HEK293 (cell line): ENCODE measurements around the gene ALDH9A1.

Source experiments
- CTCF ChIA-PET: fragments of 350-600 bp; formaldehyde crosslinking; extraction: SDS; loops from one replicate; lab custom pipeline; 2021; ENCODE audit warnings: antibody characterized with exemption; lab: Yijun Ruan, JAX
- POLR2A ChIA-PET: fragments of 300-600 bp; formaldehyde crosslinking; extraction: SDS; loops from one replicate; lab custom pipeline; 2020; ENCODE audit warnings: antibody characterized with exemption, inconsistent platforms; lab: Yijun Ruan, JAX
- H3K27ac ChIP-seq: fragments of 200-500 bp; sonication (Bioruptor generic); 2 replicates; pipeline ENCODE4 v1.5.1; 2014; ENCODE audit warnings: low read depth, low read length, control low read depth, inconsistent platforms; ENCODE audit errors: extremely low read depth
- H3K36me3 ChIP-seq, 2 experiments: fragments of 200-500 bp in 1 of 2; sonication (Bioruptor generic) in 1 of 2; 1 replicate in 1 of 2; 2 replicates in 1 of 2; pipeline ENCODE4 v1.5.1; 2014 to 2017; ENCODE audit warnings: inconsistent platforms in 2 of 2, low read length in 2 of 2; ENCODE audit not compliant: control insufficient read depth in 2 of 2, insufficient read depth in 1 of 2
- H3K4me1 ChIP-seq: fragments of 200-500 bp; sonication (Bioruptor generic); 2 replicates; pipeline ENCODE4 v1.5.1; 2014; ENCODE audit warnings: mild to moderate bottlenecking, low read length, inconsistent platforms; ENCODE audit not compliant: control insufficient read depth, insufficient read depth
- H3K4me3 ChIP-seq: 2 replicates; pipeline ENCODE4 v1.5.1; 2011; ENCODE audit warnings: low read depth, mild to moderate bottlenecking, control low read depth, low read length, moderate library complexity
- H3K9me3 ChIP-seq: fragments of 200-500 bp; sonication (Bioruptor generic); 2 replicates; pipeline ENCODE4 v1.5.1; 2014; ENCODE audit warnings: low read depth, low read length, inconsistent platforms; ENCODE audit not compliant: control insufficient read depth, insufficient read depth
- GFI1B ChIP-seq: fragments of 450-650 bp; formaldehyde crosslinking; IDR thresholded peaks from 2 replicates; pipeline ENCODE4 v1.5.1; 2016; ENCODE audit warnings: missing biosample characterization, missing genetic modification characterization
- GLI2 ChIP-seq: fragments of 450-650 bp; formaldehyde crosslinking; IDR thresholded peaks from 2 replicates; pipeline ENCODE4; 2017; ENCODE audit warnings: missing biosample characterization, missing genetic modification characterization, low read depth, borderline replicate concordance
- KLF7 ChIP-seq: fragments of 450-650 bp; formaldehyde crosslinking; IDR thresholded peaks from 2 replicates; pipeline ENCODE4 v1.5.1; 2016; ENCODE audit warnings: missing biosample characterization, missing genetic modification characterization, borderline replicate concordance
- KLF8 ChIP-seq: fragments of 450-650 bp; formaldehyde crosslinking; IDR thresholded peaks from 2 replicates; pipeline ENCODE4 v1.5.1; 2016; ENCODE audit warnings: missing biosample characterization, missing genetic modification characterization
- OSR2 ChIP-seq: fragments of 450-650 bp; formaldehyde crosslinking; IDR thresholded peaks from 2 replicates; pipeline ENCODE4 v1.5.1; 2016; ENCODE audit warnings: missing biosample characterization, missing genetic modification characterization
- PRDM10 ChIP-seq: fragments of 450-650 bp; formaldehyde crosslinking; IDR thresholded peaks from 2 replicates; pipeline ENCODE4 v1.5.1; 2016; ENCODE audit warnings: missing biosample characterization, missing genetic modification characterization
- SP2 ChIP-seq: fragments of 450-650 bp; formaldehyde crosslinking; IDR thresholded peaks from 2 replicates; pipeline ENCODE4 v1.5.1; 2016; ENCODE audit warnings: missing biosample characterization, missing genetic modification characterization
- ZBTB21 ChIP-seq: fragments of 450-650 bp; formaldehyde crosslinking; IDR thresholded peaks from 2 replicates; pipeline ENCODE4 v1.5.1; 2017; ENCODE audit warnings: missing biosample characterization, missing genetic modification characterization
- ZNF16 ChIP-seq: fragments of 450-650 bp; formaldehyde crosslinking; IDR thresholded peaks from 2 replicates; pipeline ENCODE4 v1.5.1; 2016; ENCODE audit warnings: low read depth, missing biosample characterization, missing genetic modification characterization
- ZNF169 ChIP-seq: fragments of 450-650 bp; formaldehyde crosslinking; IDR thresholded peaks from 2 replicates; pipeline ENCODE4 v1.5.1; 2016; ENCODE audit warnings: missing biosample characterization, missing genetic modification characterization
- ZNF292 ChIP-seq: fragments of 450-650 bp; formaldehyde crosslinking; IDR thresholded peaks from 2 replicates; pipeline ENCODE4 v1.5.1; 2016; ENCODE audit warnings: low read depth, missing biosample characterization, missing genetic modification characterization, borderline replicate concordance
- ZNF510 ChIP-seq: fragments of 450-650 bp; formaldehyde crosslinking; IDR thresholded peaks from 2 replicates; pipeline ENCODE4 v1.5.1; 2018; ENCODE audit warnings: mild to moderate bottlenecking, missing genetic modification characterization, missing biosample characterization; ENCODE audit not compliant: insufficient replicate concordance
- ZNF548 ChIP-seq: fragments of 450-650 bp; formaldehyde crosslinking; IDR thresholded peaks from 2 replicates; pipeline ENCODE4 v1.5.1; 2016; ENCODE audit warnings: missing biosample characterization, missing genetic modification characterization
- ZNF549 ChIP-seq: fragments of 450-650 bp; IDR thresholded peaks from 2 replicates; pipeline ENCODE4 v1.5.1; 2018; ENCODE audit warnings: missing biosample characterization, missing genetic modification characterization, mild to moderate bottlenecking, inconsistent platforms, moderate library complexity
- ZNF629 ChIP-seq: fragments of 450-650 bp; formaldehyde crosslinking; IDR thresholded peaks from 2 replicates; pipeline ENCODE4 v1.5.1; 2017; ENCODE audit warnings: missing biosample characterization, missing genetic modification characterization
- ZNF658 ChIP-seq: fragments of 450-650 bp; formaldehyde crosslinking; IDR thresholded peaks from 2 replicates; pipeline ENCODE4; 2016; ENCODE audit warnings: missing biosample characterization, missing genetic modification characterization
- ZNF670 ChIP-seq: fragments of 450-650 bp; formaldehyde crosslinking; IDR thresholded peaks from 2 replicates; pipeline ENCODE4 v1.5.1; 2016; ENCODE audit warnings: missing biosample characterization, missing genetic modification characterization, low read depth
- ZNF707 ChIP-seq: fragments of 450-650 bp; formaldehyde crosslinking; IDR thresholded peaks from 2 replicates; pipeline ENCODE4 v1.5.1; 2016; ENCODE audit warnings: missing biosample characterization, missing genetic modification characterization
- ZNF843 ChIP-seq: fragments of 450-650 bp; formaldehyde crosslinking; IDR thresholded peaks from 2 replicates; pipeline ENCODE4 v1.5.1; 2016; ENCODE audit warnings: missing biosample characterization, missing genetic modification characterization
- ZSCAN23 ChIP-seq: fragments of 450-650 bp; formaldehyde crosslinking; IDR thresholded peaks from 2 replicates; pipeline ENCODE4 v1.5.1; 2016; ENCODE audit warnings: missing biosample characterization, missing genetic modification characterization
- ZSCAN4 ChIP-seq: fragments of 450-650 bp; formaldehyde crosslinking; IDR thresholded peaks from 2 replicates; pipeline ENCODE4 v1.5.1; 2017; ENCODE audit warnings: missing biosample characterization, missing genetic modification characterization
- TF ChIP-seq, protein P1 (sequence below): fragments of 450-650 bp; formaldehyde crosslinking; IDR thresholded peaks from 2 replicates; pipeline ENCODE4 v1.5.1; 2016; ENCODE audit warnings: missing biosample characterization, missing genetic modification characterization, low read depth
- TF ChIP-seq, protein P2 (sequence below): fragments of 450-650 bp; formaldehyde crosslinking; IDR thresholded peaks from 2 replicates; pipeline ENCODE4 v1.5.1; 2017; ENCODE audit warnings: missing biosample characterization, missing genetic modification characterization

ALDH9A1 gene

DNA sequence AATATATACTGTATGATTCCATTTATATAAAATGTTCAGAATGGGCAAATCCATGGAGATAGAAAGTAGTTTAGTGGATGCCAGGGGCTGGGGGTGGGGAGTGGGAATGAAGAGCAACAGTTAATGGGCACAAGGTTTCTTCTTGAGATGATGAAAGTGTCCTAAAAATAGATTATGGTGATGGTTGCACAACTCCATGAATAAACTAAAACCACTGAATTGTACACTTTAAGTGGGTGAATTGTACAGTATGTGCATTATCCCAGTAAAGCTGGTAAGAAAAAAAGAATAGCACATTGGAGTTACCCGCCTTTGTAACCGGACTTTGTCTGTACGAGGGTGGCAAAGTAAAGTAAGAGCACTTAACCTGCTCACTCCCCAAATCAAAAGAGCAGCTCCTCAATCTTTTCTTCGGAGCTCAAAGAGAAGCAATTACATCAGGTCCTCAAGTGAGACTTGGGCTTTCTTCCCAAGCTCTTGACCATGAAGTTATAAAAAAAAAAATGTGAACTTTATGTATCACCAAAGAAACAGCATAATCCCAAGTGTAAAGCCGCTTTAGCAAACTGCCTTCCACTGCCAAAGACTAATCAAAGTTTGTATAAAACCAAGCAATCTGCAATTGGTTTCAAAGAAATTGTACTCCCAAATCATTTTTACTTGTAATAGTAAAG lies 32.1 kb downstream of the ALDH9A1 start:
- Histone ChIP-seq H3K9me3 (no peaks in the 10 kb centered on the region), H3K4me1 (no peaks in the 10 kb centered on the region), H3K27ac (no peak overlapping the region), H3K36me3 (peaks cover 19 to 93% of the 10 kb centered on the region in 2 experiments), H3K4me3 (no peak overlapping the region)
- CTCF ChIA-PET, result interaction anchor here (1.6 kb wide), 1 partner anchor 65 kb away, joined by 9 read pairs; no protein-coding TSS in a partner anchor
- TF ChIP-seq ZNF16 (tag by site-specific recombination), result no peak
- TF ChIP-seq ZNF548 (tag by site-specific recombination), result no peak
- TF ChIP-seq ZSCAN4 (tag by site-specific recombination), result no peak
- TF ChIP-seq KLF7 (tag by site-specific recombination), result no peak
- no peak for TF ChIP-seq OSR2
- TF ChIP-seq ZSCAN23 (tag by site-specific recombination), result no peak
- no peak for TF ChIP-seq ZBTB21 (tag by site-specific recombination)
- TF ChIP-seq ZNF549 (tag by site-specific recombination), result no peak
- TF ChIP-seq, protein P1, sequence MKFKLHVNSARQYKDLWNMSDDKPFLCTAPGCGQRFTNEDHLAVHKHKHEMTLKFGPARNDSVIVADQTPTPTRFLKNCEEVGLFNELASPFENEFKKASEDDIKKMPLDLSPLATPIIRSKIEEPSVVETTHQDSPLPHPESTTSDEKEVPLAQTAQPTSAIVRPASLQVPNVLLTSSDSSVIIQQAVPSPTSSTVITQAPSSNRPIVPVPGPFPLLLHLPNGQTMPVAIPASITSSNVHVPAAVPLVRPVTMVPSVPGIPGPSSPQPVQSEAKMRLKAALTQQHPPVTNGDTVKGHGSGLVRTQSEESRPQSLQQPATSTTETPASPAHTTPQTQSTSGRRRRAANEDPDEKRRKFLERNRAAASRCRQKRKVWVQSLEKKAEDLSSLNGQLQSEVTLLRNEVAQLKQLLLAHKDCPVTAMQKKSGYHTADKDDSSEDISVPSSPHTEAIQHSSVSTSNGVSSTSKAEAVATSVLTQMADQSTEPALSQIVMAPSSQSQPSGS, result no peak
- TF ChIP-seq, protein P2, sequence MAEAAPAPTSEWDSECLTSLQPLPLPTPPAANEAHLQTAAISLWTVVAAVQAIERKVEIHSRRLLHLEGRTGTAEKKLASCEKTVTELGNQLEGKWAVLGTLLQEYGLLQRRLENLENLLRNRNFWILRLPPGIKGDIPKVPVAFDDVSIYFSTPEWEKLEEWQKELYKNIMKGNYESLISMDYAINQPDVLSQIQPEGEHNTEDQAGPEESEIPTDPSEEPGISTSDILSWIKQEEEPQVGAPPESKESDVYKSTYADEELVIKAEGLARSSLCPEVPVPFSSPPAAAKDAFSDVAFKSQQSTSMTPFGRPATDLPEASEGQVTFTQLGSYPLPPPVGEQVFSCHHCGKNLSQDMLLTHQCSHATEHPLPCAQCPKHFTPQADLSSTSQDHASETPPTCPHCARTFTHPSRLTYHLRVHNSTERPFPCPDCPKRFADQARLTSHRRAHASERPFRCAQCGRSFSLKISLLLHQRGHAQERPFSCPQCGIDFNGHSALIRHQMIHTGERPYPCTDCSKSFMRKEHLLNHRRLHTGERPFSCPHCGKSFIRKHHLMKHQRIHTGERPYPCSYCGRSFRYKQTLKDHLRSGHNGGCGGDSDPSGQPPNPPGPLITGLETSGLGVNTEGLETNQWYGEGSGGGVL (tag by site-specific recombination), result no peak
- TF ChIP-seq ZNF629 (tag by site-specific recombination), result no peak
- POLR2A ChIA-PET, result interaction anchor here (0.6 kb wide), 1 partner anchor 29 kb away, joined by 11 read pairs; no protein-coding TSS in a partner anchor

- H3K9me3 ChIP-seq, result no peaks in the 10 kb centered on the region
- no peak overlapping the region for H3K27ac ChIP-seq
- H3K4me3 ChIP-seq, result no peak overlapping the region
- CTCF ChIA-PET, result interaction anchor here (0.6 kb wide), 1 partner anchor 36 kb away, joined by 3 read pairs; no protein-coding TSS in a partner anchor
- POLR2A ChIA-PET, result interaction anchor here (1.0 kb wide), 1 partner anchor 24 kb away, joined by 3 read pairs; no protein-coding TSS in a partner anchor
- no peaks in the 10 kb centered on the region for H3K4me1 ChIP-seq
- peaks cover 4 to 73% of the 10 kb centered on the region in 2 experiments for H3K36me3 ChIP-seq
- TF ChIP-seq ZNF670 (tag by site-specific recombination), result no peak
Measured at GRCh38 chr1:165662186-165662585, 36.2 kb downstream of the ALDH9A1 start.

DNA sequence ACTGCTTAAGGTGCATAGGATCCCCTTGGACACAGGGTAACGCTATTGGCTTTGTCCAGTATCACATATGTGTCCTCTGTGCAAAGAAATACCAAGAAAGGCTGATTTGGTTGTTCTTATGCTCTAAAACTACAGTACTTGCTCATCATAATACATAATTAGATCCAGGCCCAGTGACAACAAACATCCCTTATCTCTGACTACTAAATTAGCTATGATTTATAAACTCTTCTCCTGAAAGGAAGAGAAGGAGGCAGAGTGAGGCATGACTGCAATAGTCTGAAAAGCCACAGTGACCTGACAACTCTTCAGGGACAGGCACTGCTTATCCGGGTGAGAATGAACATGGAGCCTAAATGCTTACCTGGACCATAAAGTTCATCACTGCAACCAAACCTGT lies 36.7 kb downstream of the ALDH9A1 start:
- ChIA-PET POLR2A (interaction anchor here (1.0 kb wide), 1 partner anchor 24 kb away, joined by 3 read pairs; no protein-coding TSS in a partner anchor), CTCF (no interaction called here)
- Histone ChIP-seq H3K4me3 (no peak overlapping the region), H3K36me3 (peaks cover 0 to 68% of the 10 kb centered on the region in 2 experiments; a peak in 2 of 3 replicates), H3K9me3 (no peaks in the 10 kb centered on the region), H3K27ac (no peak overlapping the region), H3K4me1 (no peaks in the 10 kb centered on the region)
- TF ChIP-seq ZNF843, result no peak
- no peak for TF ChIP-seq ZNF707
- no peak for TF ChIP-seq GLI2 (tag by site-specific recombination)
- no peak for TF ChIP-seq ZNF169 (tag by site-specific recombination)
- TF ChIP-seq PRDM10 (tag by site-specific recombination), result no peak
- no peak for TF ChIP-seq ZNF658 (tag by site-specific recombination)
- TF ChIP-seq SP2 (tag by site-specific recombination), result no peak
- TF ChIP-seq ZNF292 (tag by site-specific recombination), result no peak
- no peak for TF ChIP-seq GFI1B (tag by site-specific recombination)
- TF ChIP-seq ZNF16 (tag by site-specific recombination), result no peak
- TF ChIP-seq KLF8, result no peak
- TF ChIP-seq ZNF510 (tag by site-specific recombination), result no peak
